ENCODE measurements around the gene ELL. TPM values are rescaled to one million over a fixed set of nuclear protein-coding genes. Genes with fewer than 3 reads are reported as not detected.

Gene ELL
- total RNA-seq, 1 donor from 2014 or later: 16.0 TPM

DNA sequence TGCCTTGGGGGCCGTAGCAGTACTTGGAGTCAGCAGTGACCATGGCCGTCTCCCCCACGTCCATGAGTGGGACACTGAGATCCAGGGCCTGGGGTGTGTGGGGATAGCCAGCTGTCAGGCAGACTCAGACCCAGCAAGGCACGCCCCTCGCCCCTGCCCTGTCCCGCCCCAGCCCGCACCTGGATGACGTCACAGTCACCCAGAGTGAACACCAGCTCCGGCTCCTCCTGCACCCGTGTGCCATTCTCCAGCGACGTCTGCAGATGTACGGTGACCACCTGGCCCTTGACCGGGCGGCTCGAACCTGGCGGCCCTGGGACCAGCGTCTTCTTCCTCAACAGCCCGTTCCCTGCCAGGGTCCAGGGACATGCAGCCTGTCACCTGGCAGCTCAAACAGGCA, 17.5 kb upstream of the ELL start:
- H3K27ac ChIP-seq (ENCODE audit: low read depth, low read length): no peak overlapping the region
- H3K4me1 ChIP-seq (ENCODE audit: insufficient read depth, low read length): peaks cover 14% of the 10 kb centered on the region
- H2AFZ ChIP-seq (ENCODE audit: low read depth, low read length): no peak overlapping the region
- H3K9ac ChIP-seq (ENCODE audit: low read length): no peak overlapping the region
- peaks cover 9% of the 10 kb centered on the region for H3K36me3 ChIP-seq (ENCODE audit: insufficient read depth, low read length)
- H3K4me3 ChIP-seq (ENCODE audit: insufficient read depth, low read depth, low read length): no peak overlapping the region
- no peaks in the 10 kb centered on the region for H3K27me3 ChIP-seq (ENCODE audit: insufficient read depth, low read length)
- H3K4me2 ChIP-seq (ENCODE audit: low read length): no peak overlapping the region
- no peaks in the 10 kb centered on the region for H3K4me1 Mint-ChIP-seq (ENCODE audit: low read depth, unreplicated experiment)
- no peaks in the 10 kb centered on the region for H3K9me3 ChIP-seq (ENCODE audit: insufficient read depth, low read depth, low read length)
- H3K9me3 Mint-ChIP-seq (ENCODE audit: unreplicated experiment): no peaks in the 10 kb centered on the region
- no peak overlapping the region for H3K4me3 Mint-ChIP-seq (ENCODE audit: unreplicated experiment)
- H3K27me3 Mint-ChIP-seq (ENCODE audit: low read depth, unreplicated experiment): no peaks in the 10 kb centered on the region
- no peak overlapping the region for H3K27ac Mint-ChIP-seq (ENCODE audit: unreplicated experiment)
- DNase-seq (ENCODE audit: low read depth): no peak
- no peak for TF ChIP-seq CTCF (IDR thresholded peaks at IDR 0.05; ENCODE audit: insufficient read depth, low read depth, low read length)
- no peak for TF ChIP-seq EZH2 (IDR thresholded peaks at IDR 0.05; ENCODE audit: insufficient read depth, low read length)
- no peak for FAIRE-seq
- peaks cover 18% of the 10 kb centered on the region for H3K36me3 Mint-ChIP-seq (ENCODE audit: low read depth, unreplicated experiment)
- H3K79me2 ChIP-seq (ENCODE audit: insufficient read depth, low read length): peaks cover 16% of the 10 kb centered on the region
- H4K20me1 ChIP-seq (ENCODE audit: insufficient read depth, low read length): peaks cover 9% of the 10 kb centered on the region

DNA sequence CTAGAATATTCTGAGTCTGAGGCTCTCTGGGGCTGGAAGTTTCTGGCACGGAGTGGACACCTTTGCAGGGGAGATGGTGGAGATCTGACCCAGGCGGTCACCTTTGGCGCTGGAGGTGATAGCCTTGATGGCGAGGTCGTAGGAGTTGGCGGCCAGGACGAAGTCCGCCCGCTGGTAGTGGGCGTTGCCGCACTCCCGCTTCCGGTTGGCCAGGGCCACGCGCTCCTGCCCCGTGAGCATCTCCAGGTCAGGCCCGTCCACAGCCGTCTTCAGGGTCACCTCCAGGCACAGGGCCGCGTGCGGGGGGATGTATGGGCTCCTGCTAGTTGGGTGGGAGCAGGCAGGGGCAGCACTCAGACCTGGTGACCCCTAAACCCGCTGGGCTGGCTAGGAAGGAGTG, 16.2 kb upstream of the ELL start:
- no peak overlapping the region for H3K4me2 ChIP-seq (ENCODE audit: low read length)
- FAIRE-seq (no peak), DNase-seq (ENCODE audit: low read depth) (no peak)
- Mint-ChIP-seq H3K4me1 (ENCODE audit: low read depth, unreplicated experiment) (no peaks in the 10 kb centered on the region), H3K9me3 (ENCODE audit: unreplicated experiment) (no peaks in the 10 kb centered on the region), H3K27me3 (ENCODE audit: low read depth, unreplicated experiment) (no peaks in the 10 kb centered on the region), H3K4me3 (ENCODE audit: unreplicated experiment) (no peak overlapping the region), H3K27ac (ENCODE audit: unreplicated experiment) (no peak overlapping the region), H3K36me3 (ENCODE audit: low read depth, unreplicated experiment) (peaks cover 20% of the 10 kb centered on the region)
- H3K79me2 ChIP-seq (ENCODE audit: insufficient read depth, low read length): peaks cover 16% of the 10 kb centered on the region
- H2AFZ ChIP-seq (ENCODE audit: low read depth, low read length): no peak overlapping the region
- H4K20me1 ChIP-seq (ENCODE audit: insufficient read depth, low read length): peaks cover 9% of the 10 kb centered on the region
- no peak for TF ChIP-seq EZH2 (IDR thresholded peaks at IDR 0.05; ENCODE audit: insufficient read depth, low read length)
- TF ChIP-seq CTCF (IDR thresholded peaks at IDR 0.05; ENCODE audit: insufficient read depth, low read depth, low read length): no peak
- H3K9me3 ChIP-seq (ENCODE audit: insufficient read depth, low read depth, low read length): no peaks in the 10 kb centered on the region
- no peak overlapping the region for H3K4me3 ChIP-seq (ENCODE audit: insufficient read depth, low read depth, low read length)
- no peak overlapping the region for H3K9ac ChIP-seq (ENCODE audit: low read length)
- H3K4me1 ChIP-seq (ENCODE audit: insufficient read depth, low read length): peaks cover 10% of the 10 kb centered on the region
- no peaks in the 10 kb centered on the region for H3K27me3 ChIP-seq (ENCODE audit: insufficient read depth, low read length)
- no peak overlapping the region for H3K27ac ChIP-seq (ENCODE audit: low read depth, low read length)
- peaks cover 9% of the 10 kb centered on the region for H3K36me3 ChIP-seq (ENCODE audit: insufficient read depth, low read length)

DNA sequence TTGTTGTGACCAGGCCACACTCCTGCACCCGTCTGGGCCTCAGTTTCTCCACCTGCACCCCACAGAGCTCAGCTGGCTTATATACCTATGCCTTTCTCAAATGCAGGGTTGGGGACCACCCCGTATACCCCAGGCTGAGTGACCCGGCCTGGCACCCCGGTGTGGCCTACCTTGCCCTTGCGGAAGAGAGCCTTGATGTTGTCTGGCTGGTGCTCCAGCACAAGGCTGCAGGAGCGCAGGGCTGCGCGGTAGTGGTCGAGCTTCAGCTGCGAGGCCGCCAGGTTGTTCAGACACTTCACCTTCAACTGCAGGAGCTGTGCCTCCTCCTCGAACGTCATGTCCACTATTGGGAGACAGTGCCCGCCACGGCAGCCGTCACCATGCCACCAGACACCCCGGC, 15.6 kb upstream of the ELL start:
- H3K27ac ChIP-seq (ENCODE audit: low read depth, low read length): no peak overlapping the region
- no peaks in the 10 kb centered on the region for H3K27me3 ChIP-seq (ENCODE audit: insufficient read depth, low read length)
- peaks cover 21% of the 10 kb centered on the region for H3K36me3 Mint-ChIP-seq (ENCODE audit: low read depth, unreplicated experiment)
- no peak overlapping the region for H3K4me3 Mint-ChIP-seq (ENCODE audit: unreplicated experiment)
- H3K36me3 ChIP-seq (ENCODE audit: insufficient read depth, low read length): peaks cover 9% of the 10 kb centered on the region
- peaks cover 13% of the 10 kb centered on the region for H3K79me2 ChIP-seq (ENCODE audit: insufficient read depth, low read length)
- no peaks in the 10 kb centered on the region for H3K9me3 ChIP-seq (ENCODE audit: insufficient read depth, low read depth, low read length)
- no peaks in the 10 kb centered on the region for H3K27me3 Mint-ChIP-seq (ENCODE audit: low read depth, unreplicated experiment)
- no peak overlapping the region for H2AFZ ChIP-seq (ENCODE audit: low read depth, low read length)
- FAIRE-seq (no peak), DNase-seq (ENCODE audit: low read depth) (no peak)
- H3K4me2 ChIP-seq (ENCODE audit: low read length): no peak overlapping the region
- H3K9me3 Mint-ChIP-seq (ENCODE audit: unreplicated experiment): no peaks in the 10 kb centered on the region
- H3K9ac ChIP-seq (ENCODE audit: low read length): no peak overlapping the region
- no peak overlapping the region for H3K27ac Mint-ChIP-seq (ENCODE audit: unreplicated experiment)
- H3K4me1 ChIP-seq (ENCODE audit: insufficient read depth, low read length): peaks cover 9% of the 10 kb centered on the region
- H4K20me1 ChIP-seq (ENCODE audit: insufficient read depth, low read length): peaks cover 9% of the 10 kb centered on the region
- TF ChIP-seq EZH2 (IDR thresholded peaks at IDR 0.05; ENCODE audit: insufficient read depth, low read length) (no peak), CTCF (IDR thresholded peaks at IDR 0.05; ENCODE audit: insufficient read depth, low read depth, low read length) (no peak)
- no peaks in the 10 kb centered on the region for H3K4me1 Mint-ChIP-seq (ENCODE audit: low read depth, unreplicated experiment)
- no peak overlapping the region for H3K4me3 ChIP-seq (ENCODE audit: insufficient read depth, low read depth, low read length)
